Right lobe of liver (tissue), 4 donors: ENCODE data around the gene SERINC3.

Experiments used
- POLR2A ChIP-seq: fragments of 450-650 bp; IDR thresholded peaks from one replicate; pipeline ENCODE4 v1.6.1; 2017; ENCODE audit warnings: antibody characterized with exemption, mild to moderate bottlenecking
- TF ChIP-seq, protein P1 (sequence below), 4 donors: fragments of 200-600 bp in 3 of 4; fragments of 450-650 bp in 1 of 4; IDR thresholded peaks; one replicate each; pipeline versions ENCODE4 v1.5.1 to v1.8.0; 2016 to 2022; ENCODE audit warnings: antibody characterized with exemption in 4 of 4, mild to moderate bottlenecking in 2 of 4
- donor health status: DM: no; HTN: no; CAD: no.
- donor health status: DM: no; HTN: no; CAD: no.
- donor health status: DM: no; HTN: yes; CAD: no.

DNA sequence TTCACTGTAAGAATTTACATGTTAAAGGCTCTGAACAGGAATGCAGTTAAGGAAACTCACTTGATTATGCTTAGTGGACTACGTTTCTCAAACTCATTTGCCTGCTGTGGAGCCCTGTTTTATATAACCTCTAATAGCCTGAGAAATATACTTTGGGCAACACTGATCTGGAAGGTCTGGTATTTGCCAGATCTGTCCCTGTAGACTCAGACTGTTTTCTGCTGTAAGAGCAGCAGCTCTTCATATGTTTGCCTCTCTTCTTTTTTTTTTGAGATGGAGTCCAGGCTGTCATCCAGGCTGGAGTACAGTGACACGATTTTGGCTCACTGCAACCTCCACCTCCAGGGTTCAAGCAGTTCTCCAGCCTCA, 36.1 kb downstream of the SERINC3 start:
- TF ChIP-seq, protein P1, sequence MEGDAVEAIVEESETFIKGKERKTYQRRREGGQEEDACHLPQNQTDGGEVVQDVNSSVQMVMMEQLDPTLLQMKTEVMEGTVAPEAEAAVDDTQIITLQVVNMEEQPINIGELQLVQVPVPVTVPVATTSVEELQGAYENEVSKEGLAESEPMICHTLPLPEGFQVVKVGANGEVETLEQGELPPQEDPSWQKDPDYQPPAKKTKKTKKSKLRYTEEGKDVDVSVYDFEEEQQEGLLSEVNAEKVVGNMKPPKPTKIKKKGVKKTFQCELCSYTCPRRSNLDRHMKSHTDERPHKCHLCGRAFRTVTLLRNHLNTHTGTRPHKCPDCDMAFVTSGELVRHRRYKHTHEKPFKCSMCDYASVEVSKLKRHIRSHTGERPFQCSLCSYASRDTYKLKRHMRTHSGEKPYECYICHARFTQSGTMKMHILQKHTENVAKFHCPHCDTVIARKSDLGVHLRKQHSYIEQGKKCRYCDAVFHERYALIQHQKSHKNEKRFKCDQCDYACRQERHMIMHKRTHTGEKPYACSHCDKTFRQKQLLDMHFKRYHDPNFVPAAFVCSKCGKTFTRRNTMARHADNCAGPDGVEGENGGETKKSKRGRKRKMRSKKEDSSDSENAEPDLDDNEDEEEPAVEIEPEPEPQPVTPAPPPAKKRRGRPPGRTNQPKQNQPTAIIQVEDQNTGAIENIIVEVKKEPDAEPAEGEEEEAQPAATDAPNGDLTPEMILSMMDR (IDR thresholded peaks at IDR 0.05): no peak
- no peak for TF ChIP-seq POLR2A
